Prostate gland (tissue), 2 donors: Measurements from ENCODE around the gene DDOST.

Experiments used
- CTCF ChIP-seq, 4 experiments: fragments of 200-600 bp in 2 of 4; fragments of 450-650 bp in 2 of 4; sonication (generic) in 2 of 4; IDR thresholded peaks; 1 replicate in 3 of 4; 2 replicates in 1 of 4; pipeline ENCODE4 v1.5.1; 2016 to 2019; ENCODE audit warnings: antibody characterized with exemption in 4 of 4, mild to moderate bottlenecking in 2 of 4, moderate library complexity in 2 of 4
- POLR2AphosphoS5 ChIP-seq: sonication (generic); formaldehyde crosslinking; IDR thresholded peaks from one replicate; pipeline ENCODE4 v1.6.1; 2017; ENCODE audit warnings: antibody characterized with exemption

- TF ChIP-seq CTCF (IDR thresholded peaks at IDR 0.05) (no peak), POLR2AphosphoS5 (no peak)
Observed at GRCh38 chr1:20612221-20612746, 48.9 kb downstream of the DDOST start.
